ENCODE results near the gene RALGAPB. TPM values are rescaled to one million over a fixed set of nuclear protein-coding genes. Genes with fewer than 3 reads are reported as not detected.

Gene RALGAPB
- total RNA-seq, 8 experiments from 2014 or later = 21.8 to 48.8 (median 32.1) TPM

- peaks cover 0 to 3% of the 10 kb centered on the region in 2 donors for H3K4me1 ChIP-seq (replicated peaks in 1 of 2)
- H3K4me3 ChIP-seq = no peak overlapping the region
- in situ Hi-C loops (cut with MboI; ENCODE audit: low pct_unique_long_range_greater_than_20kb in 2 of 9, low sequenced_read_pairs in 9 of 9, unreplicated experiment in 9 of 9) = loop anchor here in 3 of 9 experiments (25.0 kb wide), 1 partner anchor 111 kb away; the partner anchor contains the start of gene ACTR5 (in 3 of the 3)
- no peak for ATAC-seq (replicated peaks in 6 of 8)
- no peak overlapping the region for H3K27ac ChIP-seq
These were observed 153.3 kb downstream of the RALGAPB start for GRCh38 chr20:38625896-38626295.

GRCh38 chr20:38626921-38627659 lies 154.4 kb downstream of the RALGAPB start:
- no peak for ATAC-seq (replicated peaks in 6 of 8)
- H3K4me3 ChIP-seq = no peak overlapping the region
- H3K27ac ChIP-seq = no peak overlapping the region
- WGBS, 10 experiments = 43 to 100% (median 73%) methylated on average over 1 to 7 of the region's 10 CpGs; no CpG with 5 or more reads in 6 of the 10 experiments
- in situ Hi-C loops (cut with MboI; ENCODE audit: low pct_unique_long_range_greater_than_20kb in 2 of 9, low sequenced_read_pairs in 9 of 9, unreplicated experiment in 9 of 9) = loop anchor here in 3 of 9 experiments (25.0 kb wide), 1 partner anchor 110 kb away; the partner anchor contains the start of gene ACTR5 (in 3 of the 3)
- H3K4me1 ChIP-seq (replicated peaks in 1 of 2) = peaks cover 0 to 6% of the 10 kb centered on the region in 2 donors

Other genes with a start within 250 kb of the RALGAPB start
- gene KIAA1755, start 212.1 kb upstream of the RALGAPB start, total RNA-seq = 10 to 100 TPM in 1 of 8 experiments, 1 to 10 TPM in 3, under 1 TPM in 4; 0.05 to 73.6 (median 1.2) TPM
- 1 to 10 TPM in 2 of 8 experiments, under 1 TPM in 2, not detected in 4; 0.05 to 2.4 (median 0.64) TPM for gene BPI, start 168.7 kb upstream of the RALGAPB start, total RNA-seq
- gene LBP, start 126.4 kb upstream of the RALGAPB start, total RNA-seq = under 1 TPM in 3 of 8 experiments, not detected in 5; 0.15 to 0.67 (median 0.42) TPM
- gene SNHG17, start 37.5 kb upstream of the RALGAPB start, total RNA-seq = 10 to 100 TPM; 12.4 to 69.3 (median 32.3) TPM
- not detected for gene ADIG, start 108.4 kb downstream of the RALGAPB start, total RNA-seq
- under 1 TPM in 2 of 8 experiments, not detected in 6; 0.21 to 0.95 TPM for gene ARHGAP40, start 129.0 kb downstream of the RALGAPB start, total RNA-seq